ENCODE results near the gene LCN6.
"Not testable (repeated sequence)": the region's sequence is repeated elsewhere in the genome, so short reads cannot be mapped to it uniquely, and the experiment has no call there.

The LCN6 gene

DNA sequence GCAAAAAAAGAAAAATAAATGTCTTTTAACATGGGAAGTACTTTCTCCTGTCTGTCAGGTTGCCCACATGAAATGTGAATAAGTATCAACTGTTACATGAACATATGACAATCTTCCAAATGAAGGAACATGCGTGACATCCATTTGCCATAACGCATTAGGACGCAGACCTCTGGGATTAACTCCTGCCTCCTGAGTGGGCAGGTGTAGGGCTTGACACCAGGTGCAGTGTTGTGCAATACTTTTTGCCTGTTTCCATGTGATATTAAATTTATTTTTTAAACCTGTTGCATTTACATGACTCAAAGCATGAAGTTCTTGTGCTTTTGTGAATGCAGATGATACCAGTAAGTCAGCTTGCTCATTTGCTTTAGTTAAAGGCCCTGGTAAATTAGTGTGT lies 34.1 kb upstream of the LCN6 start:
- no peak for DNase-seq (ENCODE audit: low read depth)

DNA sequence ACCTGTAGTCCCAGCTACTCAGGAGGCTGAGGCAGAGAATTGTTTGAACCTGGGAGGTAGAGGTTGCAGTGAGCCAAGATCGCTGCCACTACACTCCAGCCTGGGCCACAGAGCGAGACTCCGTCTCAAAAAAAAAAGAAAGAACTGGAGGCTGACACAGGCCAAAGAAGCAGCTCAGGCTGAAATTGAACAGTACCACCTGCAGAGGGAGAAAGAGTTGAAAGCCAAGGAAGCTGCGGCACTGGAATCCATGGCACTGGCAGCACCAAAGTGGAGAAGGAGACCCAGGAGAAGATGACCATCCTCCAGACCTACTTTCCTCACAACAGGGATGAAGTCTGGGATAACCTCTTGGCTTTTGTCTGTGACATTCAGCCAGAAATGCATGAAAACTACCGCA lies 31.5 kb upstream of the LCN6 start:
- no peak for DNase-seq (ENCODE audit: low read depth)

DNA sequence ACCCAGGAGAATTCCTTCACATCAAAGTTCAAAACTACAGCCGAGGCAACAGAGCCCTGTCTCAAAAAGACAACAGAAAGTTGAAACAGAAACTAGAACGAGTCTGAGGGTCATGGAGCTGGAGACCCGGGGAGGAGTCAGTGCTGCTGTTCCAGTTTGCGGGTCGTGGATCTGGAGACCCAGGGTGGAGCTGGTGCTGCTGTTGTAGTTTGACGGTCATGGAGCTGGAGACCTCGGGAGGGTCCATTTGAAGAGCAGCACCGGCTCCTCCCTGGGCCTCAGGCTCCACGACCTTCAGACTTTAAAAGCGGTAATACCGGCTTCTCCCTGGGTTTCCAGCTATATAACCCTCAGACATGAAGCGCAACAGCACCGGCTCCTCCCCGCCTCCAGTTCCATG lies 29.0 kb upstream of the LCN6 start:
- no peak for DNase-seq (ENCODE audit: low read depth)

DNA sequence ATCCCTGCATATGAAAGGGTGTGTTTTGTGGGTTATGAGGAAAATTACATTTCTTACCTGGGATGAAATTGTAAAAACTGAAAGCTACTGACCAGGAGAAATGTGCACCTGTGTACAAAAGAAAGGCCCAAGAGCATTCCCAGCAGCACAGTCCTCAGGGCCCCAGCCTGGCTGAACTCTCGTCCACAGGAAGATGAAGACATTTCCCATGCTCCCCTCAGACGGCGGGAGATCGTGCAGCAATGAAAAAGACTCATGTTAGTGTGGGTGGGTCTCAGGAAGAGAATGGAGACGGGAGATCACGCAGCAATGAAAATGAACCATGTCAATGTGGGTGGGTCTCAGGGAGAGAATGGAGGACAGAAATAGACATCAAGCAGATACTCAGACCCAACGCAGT lies 28.6 kb upstream of the LCN6 start:
- no peak for DNase-seq (ENCODE audit: low read depth)

DNA sequence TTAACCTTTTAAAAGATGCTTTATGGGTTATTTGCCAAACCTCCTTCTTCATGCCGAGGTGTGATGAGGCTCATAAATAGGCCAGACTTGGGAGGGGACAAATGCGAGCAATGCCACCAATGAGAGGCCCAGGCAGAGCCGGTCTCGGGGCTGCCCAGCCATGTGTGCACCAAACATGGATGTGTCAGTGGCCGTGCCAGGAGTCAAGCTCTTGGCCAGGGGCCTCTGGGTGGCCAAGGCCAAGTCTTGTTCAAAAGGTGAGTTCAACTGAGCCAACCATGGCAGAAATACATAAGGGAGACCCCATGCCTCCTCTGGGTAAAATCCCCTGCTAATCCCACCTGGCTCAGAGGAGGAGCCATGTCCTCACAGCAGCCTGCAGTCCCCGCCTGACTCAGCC lies 26.9 kb upstream of the LCN6 start:
- no peak for DNase-seq (ENCODE audit: low read depth)

DNA sequence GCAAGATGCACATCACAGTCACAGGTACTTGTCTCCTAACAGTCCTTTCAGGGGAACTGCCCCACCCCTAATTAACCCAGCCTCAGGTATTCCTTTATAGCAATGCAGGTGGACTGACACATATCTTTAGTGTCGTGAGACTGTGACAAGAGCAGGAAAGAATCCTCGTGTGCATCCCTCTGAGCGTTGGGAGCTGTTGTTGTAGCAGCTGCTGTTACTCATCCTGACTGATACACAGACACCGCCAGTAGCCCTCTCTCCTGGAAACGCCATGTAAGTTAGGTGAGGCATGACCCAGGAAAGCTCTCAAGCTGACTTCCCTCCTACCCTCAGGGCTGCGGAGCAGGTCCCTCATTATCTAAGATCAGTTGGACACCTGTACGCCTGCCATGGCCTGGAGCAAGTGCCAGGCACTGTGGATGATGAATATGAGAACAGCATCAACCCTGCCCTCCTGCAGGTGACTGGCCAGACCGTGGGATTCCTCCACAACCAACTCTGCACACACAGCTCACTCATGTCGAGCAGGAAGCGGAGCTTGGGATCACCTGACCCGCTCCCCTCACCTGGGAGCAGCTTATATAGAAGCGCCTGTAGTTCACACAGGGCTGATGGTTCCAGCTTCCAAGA lies 26.2 kb upstream of the LCN6 start:
- DNase-seq (ENCODE audit: low read depth), result no peak

DNA sequence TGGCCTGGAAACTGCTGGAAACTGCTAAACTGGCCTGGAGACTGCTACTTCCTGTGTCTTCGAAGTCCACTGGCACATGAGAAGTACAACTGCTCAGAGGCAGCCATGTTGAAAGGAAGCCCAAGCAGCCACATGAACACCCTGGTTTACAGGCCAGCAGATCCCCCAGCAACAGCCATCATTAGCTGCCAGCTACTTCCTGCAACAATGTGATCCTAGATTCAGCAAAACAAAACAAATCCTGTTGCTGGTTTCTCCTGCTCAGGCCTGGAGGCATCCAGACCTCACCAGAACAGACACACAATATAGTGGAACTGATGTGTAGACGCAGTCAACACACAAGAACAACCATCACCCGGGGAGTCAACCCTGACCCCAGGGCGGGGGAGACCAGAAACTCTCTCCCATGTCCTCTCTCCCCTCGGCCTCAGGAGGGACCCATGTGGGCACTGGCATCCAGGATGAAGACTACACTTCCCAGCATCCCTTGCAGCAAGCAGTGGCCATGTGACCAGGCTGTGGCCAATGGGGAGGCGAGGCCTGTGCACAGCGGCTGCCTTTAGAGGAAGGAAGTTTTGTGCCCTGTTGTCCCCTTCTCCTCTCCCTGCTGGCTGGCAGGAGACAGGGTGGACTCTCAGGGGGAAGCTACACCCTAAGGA lies 25.2 kb upstream of the LCN6 start:
- no peak for DNase-seq (ENCODE audit: low read depth)

DNA sequence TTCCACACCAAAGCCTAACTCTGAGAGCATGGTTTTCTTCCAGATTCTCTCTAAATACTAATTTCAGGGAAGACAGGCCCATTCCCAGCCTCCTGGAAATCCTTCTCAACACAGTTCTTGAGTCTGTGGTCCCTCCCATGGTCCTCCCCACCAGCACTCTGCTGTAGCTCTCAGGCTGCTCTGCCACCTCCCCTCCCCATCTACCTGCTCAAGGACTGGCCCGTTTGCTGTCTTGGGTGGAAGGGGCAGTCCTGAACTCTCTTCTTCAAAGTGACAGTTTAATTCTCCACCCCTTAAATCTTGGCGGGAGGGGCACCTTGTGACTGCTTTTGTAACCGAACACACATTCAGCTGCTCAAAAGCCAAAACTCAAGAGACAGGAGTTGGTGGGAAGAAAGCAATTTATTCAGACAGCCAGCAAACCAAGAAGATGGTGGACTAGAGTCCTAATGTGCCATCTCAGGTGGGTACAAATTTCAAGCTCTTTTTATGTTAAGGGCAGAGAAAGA lies 23.6 kb upstream of the LCN6 start:
- DNase-seq (ENCODE audit: low read depth), result no peak

DNA sequence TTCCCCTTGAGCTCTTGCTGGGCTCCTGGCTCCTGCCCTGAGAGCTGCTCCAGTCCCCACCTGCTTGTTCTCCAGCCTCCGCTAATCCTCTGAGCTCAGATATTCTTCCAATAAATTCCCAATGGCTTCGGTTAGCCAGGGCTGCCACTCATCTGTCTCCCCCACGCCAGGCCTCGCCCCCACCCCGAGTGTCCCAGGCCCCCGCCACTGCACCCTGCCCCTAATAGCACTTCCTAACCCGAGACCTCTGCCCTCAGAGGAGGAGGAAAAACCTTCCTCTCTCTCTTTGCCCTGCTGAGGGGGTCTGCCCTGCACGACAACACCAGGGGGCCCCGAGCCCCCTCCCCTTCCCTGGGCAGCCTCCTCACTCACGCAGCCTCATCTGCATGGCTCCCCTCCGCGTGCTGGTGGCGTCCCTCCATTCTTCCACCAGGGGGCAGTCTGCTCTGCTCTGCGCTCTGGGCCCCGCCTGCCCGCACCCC lies 21.4 kb upstream of the LCN6 start:
- no peak for DNase-seq (ENCODE audit: low read depth)

DNA sequence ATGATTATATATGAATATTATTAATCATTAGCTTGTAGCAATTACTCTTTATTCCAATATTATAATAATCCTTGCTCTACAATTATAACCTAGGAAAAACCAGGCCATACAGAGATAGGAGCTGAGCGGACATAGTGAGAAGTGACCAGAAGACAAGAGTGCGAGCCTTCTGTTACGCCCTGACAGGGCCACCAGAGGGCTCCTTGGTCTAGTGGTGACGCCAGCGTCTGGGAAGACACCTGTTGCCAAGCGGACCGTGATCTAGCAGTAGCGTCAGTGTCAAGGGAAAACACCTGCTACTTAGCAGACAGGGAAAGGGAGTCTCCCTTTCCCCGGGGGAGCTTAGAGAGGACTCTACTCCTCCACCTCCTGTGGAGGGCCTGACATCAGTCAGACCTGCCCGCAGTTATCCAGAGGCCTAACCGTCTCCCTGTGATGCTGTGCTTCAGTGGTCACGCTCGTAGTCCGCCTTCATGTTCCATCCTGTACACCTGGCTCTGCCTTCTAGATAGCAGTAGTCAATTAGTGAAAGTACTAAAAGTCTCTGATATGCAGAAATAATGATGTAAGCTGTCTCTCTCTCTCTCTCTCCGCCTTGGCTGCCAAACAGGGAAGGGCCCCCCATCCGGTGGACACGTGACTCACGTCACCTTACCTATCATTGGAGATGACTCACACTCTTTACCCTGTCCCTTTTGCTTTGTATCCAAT lies 18.2 kb upstream of the LCN6 start:
- not testable (repeated sequence) for DNase-seq (ENCODE audit: low read depth)

DNA sequence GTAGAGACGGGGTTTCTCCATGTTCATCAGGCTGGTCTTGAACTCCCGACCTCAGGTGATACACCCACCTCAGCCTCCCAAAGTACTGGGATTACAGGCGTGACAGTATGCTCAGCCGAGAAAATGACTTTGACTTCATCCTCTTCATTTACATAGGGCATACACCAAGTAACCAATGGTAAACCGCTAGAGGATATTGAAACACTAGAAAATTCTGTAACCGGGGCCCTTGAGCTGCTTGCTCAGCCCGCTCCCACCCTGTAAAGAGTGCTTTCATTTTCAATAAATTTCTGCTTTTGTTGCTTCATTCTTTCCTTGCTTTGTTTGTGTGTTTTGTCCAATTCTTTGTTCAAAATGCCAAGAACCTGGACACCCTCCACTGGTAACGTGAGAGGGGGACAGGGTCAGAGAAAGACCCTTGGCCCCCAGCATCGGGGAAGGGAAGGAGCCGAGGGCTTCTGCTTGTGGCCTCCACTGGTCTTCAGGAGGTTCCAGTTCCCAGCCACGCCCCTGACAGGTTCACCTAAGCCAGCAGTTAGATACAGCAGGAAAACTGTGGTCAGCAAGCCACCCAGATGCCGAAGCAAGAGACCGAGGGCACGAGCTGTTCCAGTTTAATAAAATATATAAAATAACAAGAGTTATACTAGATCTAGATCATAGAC lies 17.6 kb upstream of the LCN6 start:
- not testable (repeated sequence) for DNase-seq (ENCODE audit: low read depth)

DNA sequence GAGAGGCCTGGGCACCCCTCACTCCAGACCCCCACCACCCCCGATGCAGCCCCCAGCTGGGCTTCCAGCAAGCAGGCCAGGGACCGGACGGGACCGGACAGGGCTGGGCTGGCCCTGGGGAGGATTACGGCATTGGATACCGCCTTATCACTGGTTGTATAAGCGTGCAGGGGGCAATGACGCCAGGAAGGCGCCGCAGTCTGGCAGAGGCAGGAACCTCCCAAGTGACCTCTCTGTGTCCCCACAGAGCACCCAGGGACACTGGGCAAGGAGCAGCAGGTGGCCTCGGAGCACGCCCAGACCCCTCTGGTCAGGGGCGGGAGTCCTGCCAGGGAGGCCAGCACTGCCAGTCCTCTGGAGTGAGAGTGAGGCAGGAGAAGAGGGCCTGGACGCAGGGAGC lies 16.7 kb upstream of the LCN6 start:
- DNase-seq (ENCODE audit: low read depth), result no peak

DNA sequence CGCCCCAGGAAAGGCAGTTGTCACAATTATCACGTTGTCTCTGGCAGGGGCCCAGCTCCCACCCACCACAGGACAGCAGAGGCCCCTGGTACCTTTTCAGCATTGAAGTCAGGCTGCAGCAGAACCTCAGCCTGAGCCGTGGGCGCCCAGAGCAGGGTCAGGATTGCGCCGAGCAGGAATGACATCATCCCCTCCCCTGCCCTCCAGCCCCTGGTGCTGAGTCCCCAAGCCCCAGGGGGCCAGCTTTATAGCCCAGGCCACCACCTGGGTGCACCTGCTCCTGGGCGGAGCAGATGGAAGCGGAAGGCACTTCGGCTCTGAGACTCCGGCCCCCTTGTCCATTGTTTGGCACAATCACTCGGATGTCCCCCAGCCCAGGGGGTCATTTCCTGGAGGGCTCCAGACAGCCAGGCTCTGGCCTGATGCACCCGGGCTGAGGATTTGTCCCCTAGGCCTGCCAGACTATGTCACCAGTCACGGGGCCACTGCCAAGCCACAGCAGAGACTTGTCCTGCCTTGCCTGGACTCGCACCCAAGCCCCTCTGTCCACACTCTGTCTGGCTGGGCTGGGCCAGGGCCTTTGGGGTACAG lies 16.1 kb upstream of the LCN6 start, which contains the start of gene LCN15:
Gene LCN15 (minus strand): TSS at position 218 of the 591 bp plus-strand sequence. CDS start 30 bp downstream, at position 188.
- DNase-seq (ENCODE audit: low read depth), result no peak

DNA sequence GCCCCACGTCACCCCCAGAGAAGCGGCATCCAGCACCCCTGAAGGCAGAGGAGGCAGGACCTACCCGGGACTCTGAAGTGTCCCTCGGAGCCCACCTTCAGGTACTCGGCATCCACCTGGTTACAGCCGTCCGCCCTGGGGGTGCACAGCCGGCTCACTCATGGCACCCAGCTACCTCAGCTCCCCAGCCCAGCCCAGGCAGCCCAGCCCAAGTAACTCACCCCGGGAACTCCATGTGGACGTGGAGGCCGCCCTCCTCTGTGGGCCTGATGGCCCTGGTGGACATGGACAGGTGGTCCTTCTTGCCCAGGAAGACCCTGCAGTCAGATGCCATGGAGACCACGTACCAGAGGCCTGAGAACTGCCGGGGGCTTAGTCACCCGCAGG lies 15.3 kb upstream of the LCN6 start:
- DNase-seq (ENCODE audit: low read depth), result no peak

DNA sequence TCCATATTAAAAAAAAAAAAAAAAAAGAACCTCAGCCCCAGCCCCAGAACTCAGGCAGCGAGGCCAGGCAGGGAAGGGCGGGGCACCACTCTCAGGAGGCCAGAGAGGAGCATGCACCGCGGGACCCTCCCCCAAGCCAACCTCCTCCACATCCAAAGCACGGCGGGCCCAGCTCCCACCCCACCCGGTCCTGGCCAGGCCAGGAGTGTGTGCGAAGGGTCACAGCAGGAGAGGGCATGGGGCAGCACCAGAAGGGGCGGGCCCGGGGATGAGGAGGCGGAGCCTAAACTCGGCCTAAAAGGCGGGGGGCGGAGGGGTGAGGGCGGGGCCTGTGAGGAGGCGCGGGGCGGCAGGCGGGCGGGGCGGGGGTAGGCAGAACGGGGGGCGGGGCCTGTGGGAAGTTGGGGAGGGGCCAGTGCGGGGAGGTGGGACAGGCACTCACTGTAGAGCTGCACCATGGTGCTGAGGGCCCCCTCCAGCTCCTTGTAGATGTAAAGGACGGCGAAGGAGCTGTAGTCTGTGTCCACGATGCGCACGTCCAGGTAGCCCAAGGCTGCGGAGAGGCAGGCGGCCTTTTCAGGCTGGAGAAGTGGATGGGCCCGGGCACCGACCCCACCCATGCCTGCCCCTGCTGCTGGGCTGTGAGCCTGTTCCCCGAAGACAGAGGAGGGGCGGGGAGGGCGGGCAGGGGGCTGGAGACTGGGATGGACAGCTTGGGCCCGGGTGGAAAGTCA lies 14.8 kb upstream of the LCN6 start:
- DNase-seq (ENCODE audit: low read depth), result no peak

DNA sequence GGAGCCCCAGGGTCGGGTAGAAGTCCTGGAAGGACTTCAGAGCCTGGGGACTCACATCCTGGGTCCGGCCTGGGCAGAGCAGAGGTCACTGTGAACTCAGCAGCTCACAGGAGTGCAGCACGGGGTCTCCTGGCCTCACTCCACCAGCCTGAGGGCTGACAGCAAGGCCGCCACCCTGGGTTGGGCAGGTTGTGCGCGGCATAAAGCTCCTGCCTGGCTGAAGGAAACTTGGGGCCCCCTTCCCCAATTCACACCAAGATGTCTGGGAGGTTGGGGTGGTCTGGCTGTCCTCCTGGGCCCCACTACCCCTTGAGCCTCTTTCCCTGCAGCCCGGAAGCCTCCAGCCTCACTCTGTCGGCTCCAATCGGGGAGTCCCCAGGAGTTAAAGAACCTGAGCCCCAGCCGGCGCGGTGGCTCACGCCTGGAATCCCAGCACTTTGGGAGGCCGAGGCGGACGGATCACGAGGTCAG lies 13.9 kb upstream of the LCN6 start:
- DNase-seq (ENCODE audit: low read depth), result no peak

DNA sequence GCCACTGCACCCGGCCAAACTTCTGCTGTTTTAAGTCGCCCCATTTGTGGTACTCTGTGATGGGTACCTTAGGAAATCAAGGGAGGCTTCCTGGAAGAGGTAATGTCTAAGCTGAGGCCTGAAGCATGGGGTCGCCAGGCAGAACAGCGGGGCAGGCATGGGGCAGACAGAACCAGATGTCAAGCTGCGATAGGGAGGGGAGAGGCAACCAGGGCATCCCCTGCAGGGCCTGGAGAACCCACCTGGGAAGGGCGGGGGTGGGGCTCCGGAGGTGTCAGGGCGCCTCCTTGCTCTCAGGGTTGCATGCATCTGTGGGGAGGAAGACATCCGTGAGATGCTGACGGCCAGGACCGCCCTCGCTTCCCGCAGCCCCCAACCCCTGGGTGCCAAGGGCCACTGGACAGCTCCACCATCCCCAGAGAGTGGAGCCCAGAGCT lies 13.2 kb upstream of the LCN6 start:
- no peak for DNase-seq (ENCODE audit: low read depth)

DNA sequence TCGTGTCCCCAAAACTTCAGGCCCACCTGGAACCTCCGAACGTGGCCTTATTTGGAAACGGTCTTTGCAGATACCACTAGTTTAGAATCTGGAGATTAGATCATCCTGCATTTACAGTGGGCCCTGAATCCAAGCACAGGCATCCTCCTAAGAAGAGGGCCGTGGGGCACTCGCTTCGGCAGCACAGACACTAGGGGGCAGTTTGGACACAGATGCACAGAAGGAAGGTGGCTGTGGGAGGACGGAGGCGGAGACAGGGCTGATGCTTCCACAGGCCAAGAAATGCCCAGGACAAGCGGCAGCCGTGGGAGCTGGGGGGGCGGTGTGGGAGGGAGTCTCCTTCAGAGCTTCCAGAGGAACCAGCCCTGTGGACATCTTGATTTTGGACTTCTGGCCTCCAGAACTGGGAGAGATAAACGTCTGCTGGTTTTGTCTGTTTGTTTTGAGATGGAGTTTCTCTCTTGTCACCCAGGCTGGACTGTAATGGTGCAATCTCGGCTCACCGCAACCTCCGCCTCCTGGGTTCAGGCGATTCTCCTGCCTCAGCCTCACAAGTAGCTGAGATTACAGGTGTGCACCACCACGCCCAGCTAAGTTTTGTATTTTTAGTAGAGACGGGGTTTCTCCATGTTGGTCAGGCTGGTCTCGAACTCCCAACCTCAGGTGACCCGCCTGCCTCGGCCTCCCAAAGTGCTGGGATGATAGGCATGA lies 12.7 kb upstream of the LCN6 start:
- not testable (repeated sequence) for DNase-seq (ENCODE audit: low read depth)

DNA sequence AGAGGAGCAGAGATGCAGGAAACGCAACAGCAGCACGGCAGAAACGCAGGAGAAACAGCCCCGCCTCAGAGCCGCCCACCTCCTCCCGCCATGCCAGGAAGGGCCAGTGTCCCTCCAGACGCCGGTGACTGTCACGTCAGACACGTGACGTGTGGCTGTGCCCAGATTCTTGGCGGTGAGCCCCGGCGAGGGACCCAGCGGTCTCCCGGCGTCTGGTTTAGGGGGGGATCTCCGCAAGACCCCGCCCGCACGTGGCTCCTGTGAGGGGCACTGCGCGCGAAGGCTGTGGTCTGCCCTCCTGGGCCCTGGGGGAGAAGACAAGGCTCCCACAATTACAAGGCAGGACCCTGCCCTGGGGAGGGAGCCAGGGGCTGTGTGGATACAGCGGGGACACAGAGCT lies 12.1 kb upstream of the LCN6 start:
- DNase-seq (ENCODE audit: low read depth), result no peak

Measured in stimulated activated CD8-positive, alpha-beta memory T cell treated with anti-CD3 and anti-CD28 coated beads, Interleukin-12 subunit alpha, Interleukin-12 subunit beta, amount 100 ng/mL, for 1 hour (primary cell).